IPS-18a (cell line): ENCODE measurements around the gene FOS.

Experiments used
- H3K27ac ChIP-seq: one replicate; pipeline ENCODE4 v1.5.1; 2013; ENCODE audit warnings: low read length
- H3K27me3 ChIP-seq: one replicate; pipeline ENCODE4 v1.6.1; 2013; ENCODE audit warnings: mild to moderate bottlenecking, low read length; ENCODE audit not compliant: control insufficient read depth, insufficient read depth
- H3K36me3 ChIP-seq: one replicate; pipeline ENCODE4 v1.6.1; 2013; ENCODE audit warnings: low read depth, low read length; ENCODE audit not compliant: control insufficient read depth
- H3K4me1 ChIP-seq: one replicate; pipeline ENCODE4 v1.6.1; 2013; ENCODE audit warnings: low read depth, low read length; ENCODE audit not compliant: control insufficient read depth
- H3K4me3 ChIP-seq: one replicate; pipeline ENCODE4 v1.5.1; 2013; ENCODE audit warnings: low read length
- H3K9ac ChIP-seq: one replicate; pipeline ENCODE4 v1.6.1; 2013; ENCODE audit warnings: mild to moderate bottlenecking, low read length, moderate library complexity
- H3K9me3 ChIP-seq: one replicate; pipeline ENCODE4 v1.6.1; 2013; ENCODE audit warnings: low read depth, low read length; ENCODE audit not compliant: control insufficient read depth

The FOS gene

DNA sequence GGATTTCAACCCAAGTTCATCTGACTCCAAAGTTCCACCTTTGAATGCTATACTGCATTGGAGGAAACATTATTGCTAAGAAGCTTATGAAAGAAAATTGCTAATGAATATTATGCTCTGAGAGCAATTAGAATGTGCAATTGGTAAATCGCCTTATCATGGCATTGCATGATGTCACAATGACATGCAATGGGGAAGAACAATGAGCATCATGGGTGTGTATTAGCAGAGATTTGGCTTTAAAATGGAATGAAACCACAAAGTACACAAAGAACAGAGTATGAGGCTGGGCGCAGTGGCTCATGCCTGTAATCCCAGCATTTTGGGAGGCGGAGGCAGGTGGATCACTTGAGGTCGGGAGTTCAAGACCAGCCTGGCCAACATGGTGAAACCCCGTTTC lies 34.7 kb downstream of the FOS start:
- Histone ChIP-seq H3K9ac (no peak overlapping the region), H3K4me3 (no peak overlapping the region), H3K4me1 (peaks cover 5% of the 10 kb centered on the region), H3K9me3 (no peaks in the 10 kb centered on the region), H3K36me3 (no peaks in the 10 kb centered on the region), H3K27ac (no peak overlapping the region), H3K27me3 (no peaks in the 10 kb centered on the region)

DNA sequence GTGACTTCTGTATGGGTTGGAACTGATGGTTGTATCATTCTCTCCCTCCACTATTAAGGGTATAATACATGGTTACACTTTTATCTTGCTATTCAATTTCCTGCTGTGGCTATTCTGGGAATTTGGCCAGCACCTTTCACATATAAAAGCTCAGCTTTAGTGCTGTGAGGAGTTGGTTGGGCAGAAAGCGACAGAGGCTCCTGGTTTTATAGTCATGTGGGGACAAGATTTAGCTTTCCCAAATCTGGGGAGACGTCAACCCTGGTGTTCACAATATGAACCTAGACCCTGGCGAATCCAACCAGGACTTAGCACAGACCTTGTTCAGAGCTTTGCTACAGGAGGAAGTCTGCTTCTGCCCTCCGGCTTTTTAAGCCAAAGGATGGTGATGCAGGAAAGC lies 36.5 kb downstream of the FOS start:
- Histone ChIP-seq H3K27ac (no peak overlapping the region), H3K36me3 (no peaks in the 10 kb centered on the region), H3K9ac (no peak overlapping the region), H3K4me1 (peaks cover 4% of the 10 kb centered on the region), H3K4me3 (no peak overlapping the region), H3K9me3 (no peaks in the 10 kb centered on the region), H3K27me3 (no peaks in the 10 kb centered on the region)

DNA sequence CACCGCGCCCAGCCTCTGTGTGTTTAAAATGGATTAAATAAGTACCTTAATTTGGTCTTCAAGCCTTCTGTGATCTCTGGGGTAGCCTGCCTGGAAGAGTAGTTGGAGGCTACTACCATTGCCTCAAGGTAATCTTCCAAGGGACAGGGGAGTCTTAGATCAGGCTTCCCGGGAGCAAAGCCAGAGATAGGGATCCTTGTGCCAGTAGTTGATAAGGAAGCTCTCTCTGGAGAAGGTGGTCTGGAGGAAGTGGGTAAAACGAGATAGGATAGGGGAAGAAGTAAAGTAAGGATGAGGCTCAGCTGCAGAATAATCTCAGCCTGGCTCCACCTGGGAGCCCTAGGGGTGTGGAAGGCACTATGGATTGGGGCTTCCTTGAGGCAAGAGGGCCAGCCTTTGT lies 38.5 kb downstream of the FOS start:
- no peak overlapping the region for H3K4me3 ChIP-seq
- no peaks in the 10 kb centered on the region for H3K27me3 ChIP-seq
- no peak overlapping the region for H3K9ac ChIP-seq
- no peak overlapping the region for H3K27ac ChIP-seq
- H3K36me3 ChIP-seq, result no peaks in the 10 kb centered on the region
- no peaks in the 10 kb centered on the region for H3K9me3 ChIP-seq
- H3K4me1 ChIP-seq, result no peaks in the 10 kb centered on the region

DNA sequence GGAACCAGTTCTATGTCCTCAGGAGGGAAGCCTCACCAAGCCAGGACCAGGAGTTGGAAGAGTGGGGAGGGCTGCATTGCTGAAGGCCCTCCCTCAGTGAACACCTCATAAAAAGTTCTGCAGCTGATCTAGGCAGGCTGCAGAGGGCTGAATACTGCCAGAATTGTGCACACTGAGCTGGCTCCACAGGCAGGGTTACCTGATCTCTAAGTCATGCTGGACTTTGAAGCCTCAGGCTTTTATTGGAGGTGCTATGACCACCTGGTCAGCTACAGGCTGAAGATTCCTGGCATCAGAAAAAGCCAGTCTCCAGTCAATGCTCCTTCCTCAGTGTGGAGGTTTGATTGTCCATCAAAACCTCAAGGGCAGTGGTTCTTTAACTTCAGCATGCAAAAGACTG lies 39.7 kb downstream of the FOS start:
- Histone ChIP-seq H3K9ac (no peak overlapping the region), H3K27ac (no peak overlapping the region), H3K27me3 (no peaks in the 10 kb centered on the region), H3K4me1 (no peaks in the 10 kb centered on the region), H3K9me3 (no peaks in the 10 kb centered on the region), H3K36me3 (no peaks in the 10 kb centered on the region), H3K4me3 (no peak overlapping the region)

DNA sequence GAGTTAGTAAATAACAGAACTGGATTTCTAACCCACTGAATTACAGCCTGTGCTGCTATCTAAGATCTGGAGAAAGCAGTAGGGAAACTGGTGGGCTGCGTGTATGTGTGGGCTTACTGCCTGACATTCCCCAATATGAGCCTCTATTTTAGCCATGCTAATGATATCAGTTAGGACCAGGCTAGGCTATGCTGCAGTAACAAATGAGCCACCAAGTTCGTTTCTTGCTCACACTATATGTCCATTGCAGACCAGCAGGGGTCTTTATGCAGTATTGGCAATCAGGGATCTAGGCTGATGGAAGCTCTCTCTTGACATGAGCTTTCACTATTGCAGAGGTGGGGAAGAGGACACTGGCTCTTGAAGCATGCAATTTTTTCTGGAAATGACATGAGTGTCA lies 40.4 kb downstream of the FOS start:
- Histone ChIP-seq H3K36me3 (no peaks in the 10 kb centered on the region), H3K27me3 (no peaks in the 10 kb centered on the region), H3K4me3 (no peak overlapping the region), H3K9ac (no peak overlapping the region), H3K9me3 (no peaks in the 10 kb centered on the region), H3K4me1 (no peaks in the 10 kb centered on the region), H3K27ac (no peak overlapping the region)

DNA sequence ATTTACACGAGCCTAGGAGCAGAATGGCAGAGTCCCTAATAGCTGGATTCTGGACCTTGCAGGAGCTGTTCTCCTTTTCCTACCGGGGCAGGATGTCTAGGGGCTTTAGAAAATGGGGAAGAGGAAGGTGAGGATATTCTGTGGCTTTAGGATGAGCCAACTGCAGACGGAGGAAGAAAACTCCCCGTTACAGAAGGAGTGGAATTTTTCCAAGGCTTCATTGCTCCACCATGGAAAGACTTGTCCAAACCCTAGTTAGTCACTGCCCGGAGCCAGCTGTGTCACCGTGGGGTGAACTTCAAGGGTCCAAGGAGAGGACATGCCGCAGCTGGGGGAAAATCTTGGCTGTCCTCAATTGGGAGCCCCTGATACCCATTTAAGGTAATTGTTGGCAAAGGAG lies 41.6 kb downstream of the FOS start:
- Histone ChIP-seq H3K4me3 (no peak overlapping the region), H3K27ac (no peak overlapping the region), H3K36me3 (no peaks in the 10 kb centered on the region), H3K9ac (no peak overlapping the region), H3K27me3 (no peaks in the 10 kb centered on the region), H3K4me1 (no peaks in the 10 kb centered on the region), H3K9me3 (no peaks in the 10 kb centered on the region)

DNA sequence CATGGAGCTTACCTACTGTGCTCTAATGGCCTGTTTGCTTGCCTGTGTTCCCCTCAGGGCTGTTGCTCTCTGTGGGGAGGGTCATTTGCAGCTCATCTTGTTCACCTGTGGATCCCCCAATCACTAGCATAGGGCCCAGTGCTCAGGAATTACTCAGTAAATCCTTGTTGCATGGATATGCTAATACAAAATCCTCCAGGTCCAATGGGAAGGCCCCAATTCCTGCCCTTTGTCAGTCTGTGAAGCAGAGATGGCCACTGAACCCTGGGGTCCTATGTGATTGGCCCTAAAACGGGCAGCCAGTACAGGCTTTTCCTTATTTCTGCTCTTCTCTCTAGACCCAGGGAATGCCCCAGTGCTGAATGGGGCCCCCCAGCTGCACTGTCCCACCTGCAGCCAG lies 44.1 kb downstream of the FOS start:
- H3K27me3 ChIP-seq, result no peaks in the 10 kb centered on the region
- H3K27ac ChIP-seq, result no peak overlapping the region
- no peaks in the 10 kb centered on the region for H3K36me3 ChIP-seq
- H3K4me1 ChIP-seq, result no peaks in the 10 kb centered on the region
- H3K9me3 ChIP-seq, result no peaks in the 10 kb centered on the region
- no peak overlapping the region for H3K4me3 ChIP-seq
- no peak overlapping the region for H3K9ac ChIP-seq

DNA sequence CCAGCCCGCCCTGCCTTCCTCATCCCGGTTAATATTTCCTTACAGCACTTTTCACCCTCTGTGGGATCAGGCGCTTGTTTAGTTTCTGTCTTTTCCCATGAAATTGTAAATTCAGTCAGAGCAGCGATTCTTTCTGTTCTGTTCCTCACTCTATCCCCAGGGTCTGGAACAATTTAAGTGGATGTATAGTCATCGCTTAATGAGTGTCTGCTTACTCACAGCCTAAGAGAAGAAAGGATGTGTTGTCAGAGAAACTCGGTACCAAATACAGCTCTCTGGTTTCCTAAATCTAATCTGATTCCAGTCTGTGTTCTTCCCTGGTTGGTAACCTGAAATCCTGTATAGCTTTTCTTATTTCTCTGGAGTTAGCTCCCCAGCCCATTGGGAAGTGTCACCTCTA lies 44.9 kb downstream of the FOS start:
- Histone ChIP-seq H3K27me3 (no peaks in the 10 kb centered on the region), H3K27ac (no peak overlapping the region), H3K4me1 (no peaks in the 10 kb centered on the region), H3K9ac (no peak overlapping the region), H3K36me3 (no peaks in the 10 kb centered on the region), H3K9me3 (no peaks in the 10 kb centered on the region), H3K4me3 (no peak overlapping the region)

DNA sequence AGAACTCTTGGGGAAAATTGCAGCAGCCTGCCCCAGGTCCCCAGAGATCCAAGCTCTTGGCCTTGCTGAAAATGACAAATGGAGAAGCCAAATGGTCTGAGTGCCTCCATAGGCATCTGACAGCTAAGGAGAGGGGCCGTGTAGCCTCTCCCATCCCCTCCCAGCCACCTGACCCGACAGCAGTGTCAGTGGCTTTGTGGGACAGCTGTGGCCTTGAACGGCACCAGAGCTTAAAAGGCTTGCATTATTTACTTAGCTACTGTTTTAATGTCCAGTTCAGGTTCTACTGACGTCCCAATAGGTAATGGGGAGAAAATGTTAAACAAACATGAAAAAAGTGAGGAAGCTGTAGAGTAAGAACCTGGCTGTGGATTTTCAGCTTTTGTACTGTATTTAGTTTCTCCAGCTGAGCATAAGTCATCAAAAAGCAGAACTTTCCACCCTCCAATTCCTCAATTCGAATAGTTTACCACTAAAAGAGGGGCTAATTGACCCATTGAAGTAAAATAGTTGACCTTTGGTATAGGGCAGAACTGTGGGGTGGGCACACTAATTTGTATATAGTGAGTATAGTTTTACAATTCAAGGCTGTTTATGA lies 50.0 kb downstream of the FOS start:
- Histone ChIP-seq H3K27ac (no peak overlapping the region), H3K27me3 (no peaks in the 10 kb centered on the region), H3K4me1 (no peaks in the 10 kb centered on the region), H3K4me3 (no peak overlapping the region), H3K36me3 (no peaks in the 10 kb centered on the region), H3K9ac (no peak overlapping the region), H3K9me3 (no peaks in the 10 kb centered on the region)

DNA sequence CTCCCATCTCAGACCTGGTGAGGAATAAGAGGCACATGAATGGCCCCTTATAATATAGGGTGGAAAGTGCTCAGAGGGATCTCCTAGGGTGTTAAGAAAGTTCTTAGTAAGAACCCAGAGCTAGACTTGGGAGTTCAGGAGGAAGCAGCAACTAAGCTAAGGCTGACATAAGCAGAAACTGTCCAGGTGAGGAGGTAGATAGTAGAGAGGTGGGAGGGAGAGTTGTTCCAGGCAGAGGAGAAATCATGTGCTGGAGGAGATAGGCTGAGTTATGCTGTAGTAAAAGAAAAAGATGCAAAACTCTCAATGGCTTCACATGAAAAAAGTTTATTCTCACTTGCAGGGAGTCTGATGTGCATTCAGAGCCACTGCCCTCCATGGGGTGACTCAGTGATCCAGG lies 50.7 kb downstream of the FOS start:
- Histone ChIP-seq H3K9ac (no peak overlapping the region), H3K27ac (no peak overlapping the region), H3K9me3 (no peaks in the 10 kb centered on the region), H3K4me1 (no peaks in the 10 kb centered on the region), H3K36me3 (no peaks in the 10 kb centered on the region), H3K27me3 (no peaks in the 10 kb centered on the region), H3K4me3 (no peak overlapping the region)

DNA sequence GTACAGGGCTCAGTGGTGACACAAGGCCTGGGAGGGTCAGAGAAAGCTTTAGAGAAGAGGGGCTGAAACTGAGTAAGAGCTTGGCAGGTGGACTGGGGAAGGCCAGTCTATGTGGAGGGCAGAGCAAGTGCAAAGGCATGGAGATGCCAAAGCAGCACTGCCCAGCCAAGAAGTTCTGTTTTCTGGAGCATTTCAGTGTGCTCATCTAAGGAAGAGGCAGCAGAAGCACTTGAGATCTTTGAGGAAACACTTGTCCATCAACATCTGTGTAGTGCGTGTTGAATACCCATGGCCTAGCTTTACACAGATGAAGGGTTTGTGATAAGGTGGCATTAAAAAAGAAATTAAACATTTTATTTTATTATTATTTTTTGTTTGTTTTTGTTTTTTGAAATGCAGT lies 52.8 kb downstream of the FOS start:
- no peaks in the 10 kb centered on the region for H3K27me3 ChIP-seq
- H3K4me3 ChIP-seq, result no peak overlapping the region
- H3K36me3 ChIP-seq, result no peaks in the 10 kb centered on the region
- H3K27ac ChIP-seq, result no peak overlapping the region
- H3K9me3 ChIP-seq, result no peaks in the 10 kb centered on the region
- H3K9ac ChIP-seq, result no peak overlapping the region
- H3K4me1 ChIP-seq, result no peaks in the 10 kb centered on the region
